Fibroblast of mammary gland (primary cell): Measurements from ENCODE around the gene CDH23.

ENCODE experiments used
- DNase-seq: peaks from one replicate; pipeline ENCODE4 v3.0.0-alpha.2; 2010; ENCODE audit warnings: low read depth
- H3K4me3 ChIP-seq: 2 replicates; pipeline ENCODE4 v1.5.1; 2011; ENCODE audit warnings: low read depth, mild to moderate bottlenecking, low read length, moderate library complexity; ENCODE audit not compliant: control insufficient read depth
- TF ChIP-seq, protein P1 (sequence below): conservative IDR thresholded peaks from 2 replicates; pipeline ENCODE4 v1.5.1; 2011; ENCODE audit warnings: low read depth, low read length, inconsistent platforms; ENCODE audit not compliant: control insufficient read depth, insufficient read depth

CDH23 gene

DNA sequence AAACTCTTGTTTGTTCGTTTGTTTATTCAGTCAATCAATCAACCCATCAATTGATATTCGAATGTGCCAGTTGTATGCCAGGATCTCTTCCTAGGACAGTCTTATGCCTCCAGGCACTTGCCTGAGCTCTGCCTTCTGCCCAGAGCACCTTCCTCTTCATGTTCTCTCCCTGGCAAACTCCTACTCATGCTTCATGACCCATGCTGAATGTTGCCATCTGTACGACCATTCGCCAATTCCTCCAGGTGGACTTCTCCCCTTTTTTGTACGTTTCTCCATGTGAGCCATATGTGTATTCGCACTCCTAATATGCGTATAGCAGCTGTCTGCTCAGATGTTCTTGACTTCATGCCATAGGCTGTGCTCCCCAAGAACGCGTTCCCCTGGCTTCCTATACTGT lies 180.1 kb downstream of the CDH23 start:
- TF ChIP-seq, protein P1, sequence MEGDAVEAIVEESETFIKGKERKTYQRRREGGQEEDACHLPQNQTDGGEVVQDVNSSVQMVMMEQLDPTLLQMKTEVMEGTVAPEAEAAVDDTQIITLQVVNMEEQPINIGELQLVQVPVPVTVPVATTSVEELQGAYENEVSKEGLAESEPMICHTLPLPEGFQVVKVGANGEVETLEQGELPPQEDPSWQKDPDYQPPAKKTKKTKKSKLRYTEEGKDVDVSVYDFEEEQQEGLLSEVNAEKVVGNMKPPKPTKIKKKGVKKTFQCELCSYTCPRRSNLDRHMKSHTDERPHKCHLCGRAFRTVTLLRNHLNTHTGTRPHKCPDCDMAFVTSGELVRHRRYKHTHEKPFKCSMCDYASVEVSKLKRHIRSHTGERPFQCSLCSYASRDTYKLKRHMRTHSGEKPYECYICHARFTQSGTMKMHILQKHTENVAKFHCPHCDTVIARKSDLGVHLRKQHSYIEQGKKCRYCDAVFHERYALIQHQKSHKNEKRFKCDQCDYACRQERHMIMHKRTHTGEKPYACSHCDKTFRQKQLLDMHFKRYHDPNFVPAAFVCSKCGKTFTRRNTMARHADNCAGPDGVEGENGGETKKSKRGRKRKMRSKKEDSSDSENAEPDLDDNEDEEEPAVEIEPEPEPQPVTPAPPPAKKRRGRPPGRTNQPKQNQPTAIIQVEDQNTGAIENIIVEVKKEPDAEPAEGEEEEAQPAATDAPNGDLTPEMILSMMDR = no peak
- no peak overlapping the region for H3K4me3 ChIP-seq
- no peak for DNase-seq

DNA sequence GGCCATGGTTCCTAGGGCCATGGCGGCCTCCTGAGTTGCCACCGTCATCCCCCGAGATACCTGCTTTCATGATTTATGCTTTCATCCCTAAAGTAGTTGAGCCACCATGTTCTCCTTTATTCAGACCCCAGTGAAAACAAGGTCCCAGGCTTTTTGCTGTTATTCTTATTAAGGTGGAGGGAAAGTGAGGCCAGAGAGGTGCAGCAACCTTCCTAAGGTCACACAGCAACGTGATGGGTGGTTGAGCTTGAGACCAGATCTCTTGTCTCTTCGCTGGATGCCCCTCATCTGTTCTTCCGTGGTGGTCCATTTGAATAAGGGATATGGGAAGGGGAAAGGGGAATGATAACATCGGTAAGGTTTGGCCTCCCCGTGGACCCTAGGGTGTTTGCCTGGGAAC lies 180.6 kb downstream of the CDH23 start:
- no peak overlapping the region for H3K4me3 ChIP-seq
- TF ChIP-seq, protein P1 = no peak
- no peak for DNase-seq

DNA sequence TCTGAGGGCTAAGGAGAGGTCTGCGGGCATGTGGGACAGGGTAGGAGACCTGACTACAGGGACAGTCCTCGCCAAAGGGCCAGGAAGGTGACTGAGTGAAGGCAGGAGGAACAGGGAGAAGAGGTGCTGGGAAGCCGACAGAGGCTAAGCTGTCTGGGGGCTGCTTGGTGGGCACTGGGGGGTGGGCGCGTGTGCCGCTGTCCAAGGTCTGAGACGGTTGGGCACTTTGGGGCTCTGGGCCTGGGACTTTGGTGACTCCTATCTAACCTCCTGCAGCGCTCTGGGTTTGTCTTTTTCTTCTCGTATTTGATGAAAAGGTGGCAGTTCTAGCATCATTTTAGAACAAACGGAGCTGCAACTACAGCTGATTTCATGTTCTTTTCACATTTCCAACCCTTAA lies 181.3 kb downstream of the CDH23 start:
- no peak for DNase-seq
- H3K4me3 ChIP-seq = no peak overlapping the region
- TF ChIP-seq, protein P1 = no peak

DNA sequence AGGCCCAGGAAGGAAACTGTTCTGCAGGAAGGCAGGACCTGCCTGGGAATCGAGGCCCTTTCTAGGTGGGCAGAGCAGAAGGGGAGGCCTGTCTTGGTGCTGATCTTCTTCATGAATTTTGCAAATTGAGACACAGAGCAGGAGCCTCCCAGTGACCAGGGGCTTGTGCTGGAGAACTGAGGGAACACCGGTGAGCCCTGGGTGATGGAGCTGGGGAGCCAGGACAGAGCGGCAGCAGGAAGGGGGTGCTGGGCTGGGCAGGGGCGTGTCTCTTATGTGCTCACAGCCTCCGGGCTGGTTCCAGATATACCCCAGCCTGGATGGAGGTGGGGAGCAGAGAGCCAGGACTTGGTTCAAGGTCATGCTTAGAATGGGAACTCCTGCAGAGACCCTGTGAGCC lies 182.9 kb downstream of the CDH23 start:
- H3K4me3 ChIP-seq = no peak overlapping the region
- TF ChIP-seq, protein P1 = no peak
- no peak for DNase-seq

DNA sequence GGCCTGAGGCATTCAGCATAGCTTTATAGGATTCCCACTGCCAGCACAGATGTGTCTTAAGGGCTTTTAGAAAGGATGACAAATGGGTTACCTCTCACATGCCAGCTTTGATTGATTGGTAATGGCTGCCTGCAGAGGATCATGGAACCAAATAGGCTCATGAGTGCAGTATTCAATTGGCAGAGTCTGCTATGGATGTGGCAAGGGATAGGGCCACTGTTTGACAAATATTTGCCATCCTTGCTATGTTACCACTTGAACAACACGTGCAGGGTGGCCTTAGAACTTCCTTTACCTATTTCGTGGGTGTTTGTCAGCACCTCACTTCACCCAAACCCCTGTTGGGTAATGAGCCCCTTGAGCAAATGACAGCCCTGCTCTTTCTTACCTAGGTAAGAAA lies 183.7 kb downstream of the CDH23 start:
- DNase-seq = no peak
- H3K4me3 ChIP-seq = no peak overlapping the region
- TF ChIP-seq, protein P1 = no peak

DNA sequence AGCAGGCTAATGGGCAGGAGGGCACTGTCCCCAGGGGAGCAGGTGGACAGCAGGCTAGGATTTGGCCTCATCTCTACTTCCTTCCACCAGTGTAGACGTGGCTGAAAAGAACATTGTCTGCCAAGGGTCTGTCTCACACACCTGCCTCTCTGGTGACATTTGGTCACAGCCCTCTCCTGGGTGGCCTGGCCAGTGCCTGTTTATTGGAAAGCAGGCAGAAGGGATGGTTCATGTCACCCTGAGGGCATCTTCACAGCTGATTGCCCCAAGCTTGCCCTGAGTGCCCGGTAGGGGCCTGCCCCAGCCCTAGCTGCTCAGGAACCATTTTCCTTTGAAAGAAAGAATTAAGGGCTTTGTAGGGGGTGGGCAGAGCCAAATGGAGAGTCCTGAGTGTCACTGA lies 184.2 kb downstream of the CDH23 start:
- TF ChIP-seq, protein P1 = no peak
- H3K4me3 ChIP-seq = no peak overlapping the region
- DNase-seq = no peak

DNA sequence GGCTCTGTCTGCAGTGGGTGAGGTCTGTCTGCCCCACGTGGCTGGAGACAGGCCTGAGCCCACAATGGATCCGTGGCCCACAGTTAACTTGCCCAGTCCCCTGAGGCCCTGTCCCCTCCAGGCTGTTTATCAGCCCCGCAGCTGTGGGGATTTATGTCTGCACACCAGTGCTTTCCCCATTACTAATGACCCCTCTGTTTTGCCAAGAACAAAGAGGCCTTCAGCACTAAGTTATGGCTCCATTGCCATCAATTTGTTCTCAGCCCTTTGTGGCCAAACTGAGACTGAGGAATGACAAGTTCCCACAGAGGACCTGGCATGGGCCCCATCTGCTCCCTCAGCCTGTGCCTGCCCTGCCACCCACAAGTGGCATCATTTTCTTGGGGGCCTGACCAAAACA lies 184.7 kb downstream of the CDH23 start:
- no peak overlapping the region for H3K4me3 ChIP-seq
- TF ChIP-seq, protein P1 = no peak
- DNase-seq = no peak
